ENCODE measurements around the gene PTCHD1.

PTCHD1 gene

GRCh38 chrX:23334848-23335599 lies at the start of gene PTCHD1:
Gene PTCHD1, plus strand, starts transcription at chrX:23334849. Its CDS starts 27 bp downstream, at chrX:23334876.
- DNase-seq (ENCODE audit: low spot score): no peak

DNA sequence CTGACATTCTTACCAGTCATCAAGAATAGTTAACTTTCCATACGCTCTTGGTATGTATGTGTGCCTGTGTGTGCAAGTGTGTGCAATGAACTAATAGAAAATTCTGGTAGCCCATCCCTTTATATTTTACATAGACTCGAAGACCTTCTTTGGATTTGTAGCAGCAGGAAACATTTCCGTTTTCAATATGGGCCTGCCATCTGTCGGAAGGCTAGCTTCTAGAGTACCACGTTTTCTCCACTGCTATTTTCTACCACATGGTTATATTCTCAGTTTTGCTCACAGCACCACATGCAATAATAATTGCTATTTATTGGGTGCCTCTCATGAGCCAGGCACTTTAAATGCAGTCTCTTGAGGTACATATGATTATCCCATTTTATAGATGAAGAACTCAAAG lies 47.9 kb upstream of the PTCHD1 start:
- no peak for DNase-seq (ENCODE audit: low spot score)

GRCh38 chrX:23287191-23287725 lies 47.4 kb upstream of the PTCHD1 start:
- DNase-seq (ENCODE audit: low spot score): no peak

DNA sequence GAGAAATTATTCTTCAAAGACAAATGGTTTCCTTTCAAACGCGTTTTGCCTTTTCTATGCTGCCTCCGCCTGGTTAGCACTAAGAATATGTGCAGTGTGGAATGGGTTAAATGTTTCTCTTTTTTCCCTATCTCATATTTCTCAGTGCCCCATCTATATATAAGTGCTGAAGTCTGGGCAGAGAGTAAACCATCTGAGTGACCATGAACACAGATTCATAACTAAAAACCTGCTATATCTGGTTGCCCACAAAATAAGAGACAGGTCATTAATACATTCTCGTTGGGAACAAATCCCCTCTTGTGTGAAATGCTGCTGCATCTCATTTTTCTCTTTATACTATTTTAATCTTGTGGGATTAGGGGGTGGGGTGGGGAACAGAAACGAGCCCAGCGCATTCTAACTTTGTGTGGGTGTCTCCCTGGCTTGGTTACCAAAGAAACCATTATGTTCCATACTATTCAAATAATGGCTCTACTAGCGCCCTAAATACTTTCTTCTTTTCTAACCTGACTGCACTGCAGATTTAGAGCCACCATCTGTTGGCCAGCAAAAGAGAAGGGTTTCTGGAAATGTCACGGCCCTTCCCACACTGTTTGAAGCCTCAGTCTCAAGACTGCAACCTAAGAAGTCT lies 42.2 kb upstream of the PTCHD1 start:
- DNase-seq (ENCODE audit: low spot score): no peak

DNA sequence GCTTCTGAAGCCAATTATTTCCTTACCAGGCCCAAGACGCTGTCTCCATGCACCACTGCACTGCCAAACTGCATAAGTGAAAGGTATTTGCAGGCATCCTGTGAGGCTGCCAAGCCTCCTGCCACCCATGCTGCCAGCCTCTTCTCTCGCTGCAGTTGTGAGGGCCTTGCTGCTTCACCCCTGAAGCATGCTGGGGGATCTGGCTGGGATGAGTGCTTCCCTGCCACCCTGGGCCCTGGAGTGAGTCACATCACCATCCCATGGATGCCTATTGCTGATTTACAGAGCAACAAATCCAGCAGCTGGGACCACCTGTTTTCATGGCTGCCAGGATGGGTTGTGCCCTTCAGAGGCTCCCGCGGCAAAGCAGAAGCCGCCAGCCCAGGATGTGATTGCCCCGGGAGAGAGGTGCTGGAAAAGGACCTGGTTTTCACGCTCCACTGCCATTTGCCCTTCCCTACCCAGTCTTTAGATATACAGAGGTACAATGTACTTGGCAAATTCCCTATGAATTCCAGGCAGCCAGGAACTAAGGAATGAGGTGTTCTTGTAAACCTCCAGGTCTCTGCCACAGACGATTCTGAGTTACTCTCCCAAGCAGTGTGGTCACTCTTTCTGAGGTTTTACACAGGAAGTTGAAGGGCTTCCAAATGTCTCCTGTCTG lies 41.5 kb upstream of the PTCHD1 start:
- no peak for DNase-seq (ENCODE audit: low spot score)

DNA sequence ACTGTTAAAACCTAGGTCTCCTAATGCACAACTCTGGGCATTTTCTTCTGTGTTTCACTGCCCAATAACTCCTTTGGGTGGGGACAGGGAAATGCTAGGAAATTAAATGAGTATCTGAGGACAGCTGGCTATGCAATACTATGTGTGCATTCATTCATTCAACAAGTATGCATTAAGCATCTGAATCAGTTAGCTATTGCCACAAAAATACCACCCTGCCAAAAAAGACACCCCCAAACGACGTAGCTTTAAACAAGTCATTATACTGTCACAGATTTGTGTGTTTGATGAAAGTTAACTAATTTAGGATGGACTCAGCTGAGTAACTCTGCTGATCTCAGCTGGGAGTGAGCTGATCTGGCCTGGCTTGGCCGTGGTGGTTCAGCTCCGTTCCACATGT lies 29.8 kb upstream of the PTCHD1 start:
- no peak for DNase-seq (ENCODE audit: low spot score)

DNA sequence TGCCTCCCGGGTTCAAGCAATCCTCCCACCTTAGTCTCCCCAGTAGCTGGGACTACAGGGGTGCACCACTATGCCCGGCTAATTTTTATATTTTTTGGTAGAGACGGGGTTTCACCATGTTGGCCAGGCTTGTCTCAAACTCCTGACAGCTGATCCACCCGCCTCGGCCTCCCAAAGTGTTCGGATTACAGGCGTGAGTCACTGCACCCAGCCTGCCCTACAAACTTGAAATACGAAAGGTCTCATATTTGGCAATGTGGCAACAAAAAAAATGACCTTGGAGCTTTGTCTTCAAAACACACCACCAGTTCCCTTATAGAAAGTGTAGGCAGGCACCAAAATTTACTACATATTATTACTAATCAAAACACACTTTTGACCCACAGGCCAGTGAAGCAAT lies 22.9 kb upstream of the PTCHD1 start:
- no peak for DNase-seq (ENCODE audit: low spot score)

DNA sequence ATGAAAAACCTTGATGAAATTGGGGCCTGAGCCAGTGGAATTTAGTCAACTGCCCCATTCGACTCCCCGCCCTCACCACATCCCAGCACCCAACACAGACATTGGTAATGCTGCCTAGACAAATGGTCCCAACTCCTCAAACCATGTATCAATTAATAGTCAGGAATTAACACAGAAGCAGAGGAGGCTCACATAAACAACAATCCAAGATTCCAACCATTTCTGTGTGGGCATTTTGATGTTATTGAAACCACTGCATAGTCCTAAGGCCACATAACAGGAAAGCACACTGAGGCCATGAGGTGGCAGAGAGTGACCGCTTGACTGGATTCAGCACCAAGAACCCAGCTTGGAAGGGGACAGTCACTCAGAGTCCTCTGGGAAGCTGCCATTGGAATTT lies 22.5 kb upstream of the PTCHD1 start:
- no peak for DNase-seq (ENCODE audit: low spot score)

DNA sequence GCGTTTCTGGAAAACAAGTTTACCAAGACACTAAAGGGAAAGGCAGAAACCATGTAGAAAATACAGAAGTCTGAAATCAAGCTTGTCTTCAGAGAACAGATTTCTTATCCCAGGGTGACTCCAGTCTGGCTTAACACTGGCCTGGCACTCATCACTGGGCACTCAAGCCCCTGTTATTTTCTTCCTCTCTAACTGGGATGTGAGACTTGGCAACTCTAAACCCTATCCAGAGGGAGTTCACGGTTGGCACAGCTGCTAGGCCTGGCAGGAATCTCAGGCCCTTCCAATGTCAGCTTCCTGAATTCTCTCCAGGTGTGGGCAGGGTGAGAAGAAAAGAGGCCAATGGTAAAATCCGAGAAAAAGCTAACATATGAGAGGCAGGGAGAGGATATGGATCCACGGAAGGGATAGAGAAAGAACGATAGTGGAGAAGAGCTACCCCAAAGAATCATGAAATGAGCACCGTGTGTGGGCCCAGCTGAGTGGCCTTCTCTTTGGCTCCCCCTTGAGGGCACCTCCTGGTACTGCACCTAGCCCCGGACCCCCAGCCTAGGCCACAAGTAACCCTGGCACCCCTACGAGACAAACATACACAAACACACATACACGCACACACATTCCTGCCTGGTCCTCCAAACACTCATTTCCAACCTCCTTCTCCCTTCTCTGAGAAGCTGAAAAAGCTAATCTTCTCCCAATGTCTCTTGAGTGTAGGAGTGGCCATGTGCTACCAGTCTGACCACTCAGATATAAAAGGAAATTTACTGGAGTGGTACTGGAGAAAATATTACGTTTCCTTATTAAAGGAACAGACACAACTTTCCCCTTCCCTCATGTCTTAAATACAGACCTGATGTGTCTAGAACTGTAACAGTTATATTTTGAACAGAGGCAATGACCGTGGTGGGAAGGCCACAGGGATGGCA lies 16.6 kb upstream of the PTCHD1 start:
- peak; percentile 29 for DNase-seq (ENCODE audit: low spot score)

- DNase-seq (ENCODE audit: low spot score): no peak
These were observed 7.5 kb upstream of the PTCHD1 start for GRCh38 chrX:23327104-23327503.

- no peak for DNase-seq (ENCODE audit: low spot score)
These were observed 2.9 kb upstream of the PTCHD1 start for GRCh38 chrX:23331701-23332100.

- no peak for DNase-seq (ENCODE audit: low spot score)
These were observed 2.4 kb upstream of the PTCHD1 start for GRCh38 chrX:23332101-23332887.

DNA sequence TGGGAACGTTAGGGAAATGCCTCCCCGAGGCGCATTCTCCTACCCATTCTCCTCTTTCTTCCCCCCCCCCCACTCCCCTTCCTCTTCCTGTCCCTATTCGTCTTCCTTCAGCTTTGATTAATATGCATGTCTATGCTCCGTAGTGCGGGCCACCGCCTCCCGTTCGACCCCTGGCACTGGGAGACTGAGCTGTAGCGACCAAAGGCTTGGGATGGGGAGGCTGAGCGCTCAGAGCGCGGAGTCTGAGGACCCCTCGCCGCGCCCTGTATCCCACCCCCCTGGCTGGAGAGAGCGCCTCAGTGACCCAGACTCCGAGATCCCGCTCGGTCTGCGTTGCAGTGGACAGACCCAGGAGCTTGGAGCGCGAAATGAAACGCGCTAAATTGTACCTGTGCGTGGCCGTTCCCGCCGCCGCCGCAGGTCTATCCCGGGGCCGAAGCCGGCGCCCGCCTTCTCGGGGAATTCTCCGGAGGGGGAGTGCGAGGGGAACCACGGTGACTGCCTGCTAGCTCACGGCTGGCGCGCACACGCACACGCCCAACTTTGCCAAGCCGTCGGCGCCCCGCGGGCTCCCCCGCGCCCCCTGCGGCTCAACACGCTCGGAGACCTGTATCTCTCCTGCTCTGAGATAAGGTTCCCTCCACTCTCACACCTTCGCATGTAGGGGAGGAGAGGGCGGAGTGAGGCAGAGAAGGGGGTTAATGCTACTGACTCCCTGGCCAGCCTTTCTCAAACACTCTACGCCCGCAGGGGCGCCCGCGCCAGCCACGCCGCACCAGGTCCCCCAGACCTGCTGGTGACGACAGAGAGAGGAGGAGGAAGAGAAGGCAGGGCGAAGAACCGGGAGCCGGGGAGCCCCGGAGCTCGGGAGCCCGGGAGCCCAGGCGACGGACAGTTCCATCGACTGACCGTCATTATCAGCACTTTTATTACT lies 1.5 kb upstream of the PTCHD1 start:
- no peak for DNase-seq (ENCODE audit: low spot score)

GRCh38 chrX:23333842-23334520 lies 668 bp upstream of the PTCHD1 start:
- no peak for DNase-seq (ENCODE audit: low spot score)

DNA sequence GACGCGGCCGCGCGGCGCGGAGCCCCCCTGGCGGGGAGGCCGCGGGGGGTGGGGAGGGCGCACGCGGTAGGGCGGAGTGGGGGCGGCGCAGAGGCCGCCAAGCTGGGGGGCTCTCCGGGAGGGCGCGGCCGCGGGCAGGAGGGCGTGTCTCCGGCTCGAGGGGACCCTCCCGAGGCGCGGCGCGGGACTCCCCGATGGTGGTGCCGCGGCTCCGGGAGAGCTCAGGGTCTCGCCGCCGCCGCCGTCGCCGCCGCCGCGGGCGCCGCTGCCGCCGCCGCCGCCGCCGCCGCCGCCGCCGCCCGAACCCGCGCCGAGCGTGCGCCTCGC lies 165 bp upstream of the PTCHD1 start:
- no peak for DNase-seq (ENCODE audit: low spot score)

DNA sequence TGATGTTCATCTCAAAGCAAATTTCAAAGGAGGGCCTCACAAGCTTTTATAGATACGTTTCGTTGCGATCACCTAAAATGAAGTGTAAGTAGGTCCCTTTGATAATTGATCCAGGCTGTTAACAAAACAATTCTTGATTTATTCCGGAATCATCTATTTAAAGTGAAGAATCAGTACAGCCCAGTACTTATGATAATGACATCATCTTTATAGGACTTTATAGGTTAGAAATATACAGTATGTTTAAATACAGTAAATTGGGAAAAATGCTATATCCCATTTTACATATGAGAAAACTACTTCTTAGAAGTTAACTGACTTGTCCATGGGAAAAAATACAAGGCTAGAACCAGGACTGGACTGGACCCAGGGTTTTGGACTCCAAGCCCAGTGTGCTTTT lies 3.7 kb downstream of the PTCHD1 start:
- no peak for DNase-seq (ENCODE audit: low spot score)

DNA sequence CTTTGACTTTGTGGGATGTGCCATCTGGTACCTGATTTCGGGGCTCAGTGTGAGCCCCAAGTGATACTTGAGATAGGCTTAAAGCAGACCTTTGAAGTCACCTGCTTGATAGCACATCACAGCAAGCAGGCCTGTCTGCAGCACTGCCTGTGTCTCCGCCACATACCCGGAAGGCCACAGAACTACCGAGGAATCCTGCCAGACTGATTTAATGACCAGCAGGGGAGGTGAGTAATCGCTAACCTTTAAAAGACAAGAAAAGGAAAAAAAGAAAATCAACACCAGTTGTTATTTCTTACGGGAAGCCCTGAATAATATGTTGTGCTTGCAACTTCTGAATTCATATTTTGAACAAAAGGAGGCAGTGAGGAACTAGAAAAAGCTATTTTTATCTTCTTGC lies 6.8 kb downstream of the PTCHD1 start:
- no peak for DNase-seq (ENCODE audit: low spot score)

- no peak for DNase-seq (ENCODE audit: low spot score)
These were observed 9.7 kb downstream of the PTCHD1 start for GRCh38 chrX:23344238-23344903.

DNA sequence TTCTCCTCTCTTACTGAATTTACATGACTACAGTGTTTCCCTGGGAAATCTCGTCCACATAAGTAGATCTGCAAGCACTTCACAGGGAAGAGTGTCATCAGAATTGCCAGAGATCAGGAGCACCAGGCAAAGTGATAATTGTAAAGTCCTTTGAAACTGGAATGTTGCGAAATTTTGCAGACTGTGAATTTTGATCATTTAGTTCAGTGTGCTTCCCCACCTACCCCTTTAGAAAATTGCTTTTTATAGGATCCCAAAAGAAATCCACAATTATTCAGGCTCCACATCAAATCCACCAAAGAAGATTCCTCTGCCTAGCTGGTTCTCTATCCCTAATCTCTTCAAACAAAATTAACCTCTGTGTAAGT lies 10.2 kb downstream of the PTCHD1 start:
- no peak for DNase-seq (ENCODE audit: low spot score)
